ENCODE measurements around the gene TMPRSS6.

Gene TMPRSS6

GRCh38 chr22:37154925-37155712, 45.6 kb upstream of the TMPRSS6 start:
- Histone ChIP-seq H3K36me3 (no peaks in the 10 kb centered on the region), H3K9me3 (ENCODE audit: severe bottlenecking) (no peaks in the 10 kb centered on the region), H3K27me3 (ENCODE audit: insufficient read depth, low read depth, severe bottlenecking) (no peaks in the 10 kb centered on the region), H3K4me3 (ENCODE audit: low read depth, low read length) (no peak overlapping the region), H3K27ac (no peak overlapping the region)
- no peak for DNase-seq
- no peak for TF ChIP-seq CTCF (IDR thresholded peaks at IDR 0.05; ENCODE audit: low read depth, low read length)

GRCh38 chr22:37153901-37154300, 44.4 kb upstream of the TMPRSS6 start:
- Histone ChIP-seq H3K27me3 (ENCODE audit: insufficient read depth, low read depth, severe bottlenecking) (no peaks in the 10 kb centered on the region), H3K9me3 (ENCODE audit: severe bottlenecking) (no peaks in the 10 kb centered on the region), H3K4me3 (ENCODE audit: low read depth, low read length) (no peak overlapping the region), H3K27ac (no peak overlapping the region), H3K36me3 (no peaks in the 10 kb centered on the region)
- no peak for TF ChIP-seq CTCF (IDR thresholded peaks at IDR 0.05; ENCODE audit: low read depth, low read length)
- DNase-seq: no peak

- H3K9me3 ChIP-seq (ENCODE audit: severe bottlenecking): no peaks in the 10 kb centered on the region
- no peak overlapping the region for H3K4me3 ChIP-seq (ENCODE audit: low read depth, low read length)
- no peak for TF ChIP-seq CTCF (IDR thresholded peaks at IDR 0.05; ENCODE audit: low read depth, low read length)
- H3K36me3 ChIP-seq: no peaks in the 10 kb centered on the region
- no peak for DNase-seq
- H3K27ac ChIP-seq: no peak overlapping the region
- H3K27me3 ChIP-seq (ENCODE audit: insufficient read depth, low read depth, severe bottlenecking): no peaks in the 10 kb centered on the region
Observed at GRCh38 chr22:37151401-37151800, 41.9 kb upstream of the TMPRSS6 start.

GRCh38 chr22:37150701-37151100, 41.2 kb upstream of the TMPRSS6 start:
- Histone ChIP-seq H3K27ac (no peak overlapping the region), H3K9me3 (ENCODE audit: severe bottlenecking) (no peaks in the 10 kb centered on the region), H3K4me3 (ENCODE audit: low read depth, low read length) (no peak overlapping the region), H3K27me3 (ENCODE audit: insufficient read depth, low read depth, severe bottlenecking) (no peaks in the 10 kb centered on the region), H3K36me3 (no peaks in the 10 kb centered on the region)
- TF ChIP-seq CTCF (IDR thresholded peaks at IDR 0.05; ENCODE audit: low read depth, low read length): no peak
- DNase-seq: no peak

GRCh38 chr22:37148742-37149665, 39.5 kb upstream of the TMPRSS6 start:
- H3K9me3 ChIP-seq (ENCODE audit: severe bottlenecking): no peaks in the 10 kb centered on the region
- no peaks in the 10 kb centered on the region for H3K27me3 ChIP-seq (ENCODE audit: insufficient read depth, low read depth, severe bottlenecking)
- no peak overlapping the region for H3K27ac ChIP-seq
- no peak for DNase-seq
- no peak overlapping the region for H3K4me3 ChIP-seq (ENCODE audit: low read depth, low read length)
- no peak for TF ChIP-seq CTCF (IDR thresholded peaks at IDR 0.05; ENCODE audit: low read depth, low read length)
- H3K36me3 ChIP-seq: no peaks in the 10 kb centered on the region

All from WERI-Rb-1 (cell line).